ENCODE measurements around the gene FANCG. TPM values are rescaled to one million over a fixed set of nuclear protein-coding genes. Genes with fewer than 3 reads are reported as not detected.

Gene FANCG
- total RNA-seq, 4 donors from 2014 or later = 1.8 to 29.1 (median 8.3) TPM

DNA sequence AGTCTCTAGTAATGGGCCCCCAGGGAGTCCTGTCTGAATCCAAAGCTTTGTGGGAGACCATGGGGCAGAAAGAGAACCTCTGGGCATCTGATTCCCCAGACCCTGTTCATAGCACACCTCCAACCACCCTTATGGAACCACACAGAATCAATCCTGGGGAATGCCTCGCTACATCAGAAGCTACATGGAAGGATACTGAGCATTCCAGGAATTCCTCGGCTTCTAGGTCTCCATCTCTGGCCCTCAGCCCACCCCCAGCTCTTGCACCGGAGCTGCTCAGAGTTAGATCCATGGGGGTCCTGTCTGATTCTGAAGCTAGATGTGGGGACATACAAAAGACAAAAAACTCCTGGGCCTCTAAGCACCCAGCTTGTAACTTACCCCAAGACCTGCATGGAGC is 35.7 kb downstream of the FANCG start:
- TF ChIP-seq POLR2A (IDR thresholded peaks at IDR 0.05) = no peak
- TF ChIP-seq, protein P1, sequence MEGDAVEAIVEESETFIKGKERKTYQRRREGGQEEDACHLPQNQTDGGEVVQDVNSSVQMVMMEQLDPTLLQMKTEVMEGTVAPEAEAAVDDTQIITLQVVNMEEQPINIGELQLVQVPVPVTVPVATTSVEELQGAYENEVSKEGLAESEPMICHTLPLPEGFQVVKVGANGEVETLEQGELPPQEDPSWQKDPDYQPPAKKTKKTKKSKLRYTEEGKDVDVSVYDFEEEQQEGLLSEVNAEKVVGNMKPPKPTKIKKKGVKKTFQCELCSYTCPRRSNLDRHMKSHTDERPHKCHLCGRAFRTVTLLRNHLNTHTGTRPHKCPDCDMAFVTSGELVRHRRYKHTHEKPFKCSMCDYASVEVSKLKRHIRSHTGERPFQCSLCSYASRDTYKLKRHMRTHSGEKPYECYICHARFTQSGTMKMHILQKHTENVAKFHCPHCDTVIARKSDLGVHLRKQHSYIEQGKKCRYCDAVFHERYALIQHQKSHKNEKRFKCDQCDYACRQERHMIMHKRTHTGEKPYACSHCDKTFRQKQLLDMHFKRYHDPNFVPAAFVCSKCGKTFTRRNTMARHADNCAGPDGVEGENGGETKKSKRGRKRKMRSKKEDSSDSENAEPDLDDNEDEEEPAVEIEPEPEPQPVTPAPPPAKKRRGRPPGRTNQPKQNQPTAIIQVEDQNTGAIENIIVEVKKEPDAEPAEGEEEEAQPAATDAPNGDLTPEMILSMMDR (IDR thresholded peaks at IDR 0.05) = no peak
- Histone ChIP-seq H3K4me3 (no peak overlapping the region), H3K4me1 (no peaks in the 10 kb centered on the region), H3K36me3 (no peaks in the 10 kb centered on the region), H3K27me3 (no peaks in the 10 kb centered on the region), H3K9me3 (no peaks in the 10 kb centered on the region), H3K27ac (no peak overlapping the region)
- no peak for DNase-seq
- intact Hi-C loops (cut with DNase I; ENCODE audit: low total_unique reads) = no loop called here

GRCh38 chr9:35042891-35043545 is 36.7 kb downstream of the FANCG start:
- Histone ChIP-seq H3K36me3 (no peaks in the 10 kb centered on the region), H3K27me3 (no peaks in the 10 kb centered on the region), H3K4me1 (no peaks in the 10 kb centered on the region), H3K9me3 (no peaks in the 10 kb centered on the region), H3K27ac (no peak overlapping the region), H3K4me3 (no peak overlapping the region)
- intact Hi-C loops (cut with DNase I; ENCODE audit: low total_unique reads) = no loop called here
- DNase-seq = no peak
- no peak for TF ChIP-seq POLR2A (IDR thresholded peaks at IDR 0.05)
- TF ChIP-seq, protein P1 (IDR thresholded peaks at IDR 0.05) = no peak

- no peak for DNase-seq
- Histone ChIP-seq H3K4me1 (no peaks in the 10 kb centered on the region), H3K9me3 (no peaks in the 10 kb centered on the region), H3K27ac (no peak overlapping the region), H3K36me3 (no peaks in the 10 kb centered on the region), H3K27me3 (no peaks in the 10 kb centered on the region), H3K4me3 (no peak overlapping the region)
- intact Hi-C loops (cut with DNase I; ENCODE audit: low total_unique reads) = no loop called here
- TF ChIP-seq, protein P1 (IDR thresholded peaks at IDR 0.05) = no peak
- TF ChIP-seq POLR2A (IDR thresholded peaks at IDR 0.05) = no peak
These were observed 37.6 kb downstream of the FANCG start for GRCh38 chr9:35042081-35042604.

DNA sequence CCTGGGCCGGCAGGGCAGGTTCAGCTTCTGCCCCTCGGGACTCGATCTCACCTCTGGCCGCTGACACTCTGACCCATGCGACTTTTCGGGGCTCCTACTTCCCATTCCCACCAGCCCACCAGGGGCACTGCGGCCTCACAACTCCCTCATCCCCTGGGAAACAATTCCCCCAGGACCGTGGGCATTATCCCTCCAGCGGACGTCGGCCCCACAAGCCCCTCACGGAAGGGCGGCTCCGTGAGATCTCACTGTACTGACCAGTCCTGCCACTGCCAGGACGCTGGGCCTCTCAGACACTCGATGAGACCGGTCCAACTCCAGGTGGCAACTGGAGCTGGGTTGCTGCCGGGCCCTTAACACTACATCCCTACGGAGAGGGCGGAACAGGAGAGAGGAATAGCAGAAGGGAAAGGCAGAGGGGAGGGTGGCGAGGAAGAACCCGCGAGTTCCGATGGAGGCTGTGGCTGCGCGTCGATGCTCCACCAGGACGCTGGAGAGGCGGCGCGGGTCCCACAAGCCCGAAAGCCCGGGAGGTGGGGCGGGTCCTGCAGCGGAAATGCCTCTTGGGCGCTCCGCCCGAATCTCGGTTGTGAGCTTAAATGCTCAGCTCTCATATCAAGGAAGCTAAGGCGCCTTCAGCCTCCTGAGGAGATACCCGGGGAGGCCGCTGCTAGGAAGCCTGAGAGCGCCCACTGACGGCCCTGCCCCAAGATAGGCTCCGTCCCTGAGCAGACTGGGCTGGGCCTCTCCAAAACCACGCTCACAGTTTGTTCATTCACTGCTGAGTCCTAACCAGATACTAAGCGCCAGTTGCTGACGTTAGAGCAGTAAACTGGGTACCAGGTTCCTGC is 43.7 kb downstream of the FANCG start:
- Histone ChIP-seq H3K9me3 (no peaks in the 10 kb centered on the region), H3K27me3 (no peaks in the 10 kb centered on the region), H3K27ac (peak overlapping the region; percentile 59 to 69), H3K36me3 (no peaks in the 10 kb centered on the region), H3K4me3 (peak overlapping the region; percentile 20 to 31), H3K4me1 (no peaks in the 10 kb centered on the region)
- TF ChIP-seq, protein P1 (IDR thresholded peaks at IDR 0.05) = no peak
- no peak for TF ChIP-seq POLR2A (IDR thresholded peaks at IDR 0.05)
- intact Hi-C loops (cut with DNase I; ENCODE audit: low total_unique reads) = no loop called here
- DNase-seq = peak; percentile 54 to 60

DNA sequence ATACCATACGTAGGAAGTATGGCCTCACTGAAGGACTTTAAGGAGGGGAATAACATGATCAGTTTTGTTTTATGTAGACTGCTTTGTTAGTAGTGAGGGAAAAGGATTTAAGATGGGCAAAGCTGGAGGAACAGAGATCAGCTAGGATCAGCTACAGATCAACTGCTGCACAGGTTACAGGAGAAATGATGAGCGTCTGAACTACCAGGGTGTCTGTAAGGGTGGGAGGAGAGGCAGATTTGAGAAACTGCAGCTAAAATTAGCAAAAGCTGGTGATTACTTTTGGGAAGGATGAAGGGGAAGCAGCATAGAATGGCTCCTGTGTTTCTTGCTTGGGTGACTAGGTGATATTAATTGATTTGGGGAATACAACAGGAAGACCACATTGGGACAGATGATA is 46.6 kb downstream of the FANCG start:
- H3K9me3 ChIP-seq = no peaks in the 10 kb centered on the region
- H3K4me1 ChIP-seq = no peaks in the 10 kb centered on the region
- no peak overlapping the region for H3K27ac ChIP-seq
- no peak overlapping the region for H3K4me3 ChIP-seq
- H3K27me3 ChIP-seq = no peaks in the 10 kb centered on the region
- intact Hi-C loops (cut with DNase I; ENCODE audit: low total_unique reads) = no loop called here
- TF ChIP-seq, protein P1 (IDR thresholded peaks at IDR 0.05) = no peak
- TF ChIP-seq POLR2A (IDR thresholded peaks at IDR 0.05) = no peak
- DNase-seq = no peak
- no peaks in the 10 kb centered on the region for H3K36me3 ChIP-seq

Data from uterus (tissue), 4 donors.